ENCODE measurements around the gene CFAP157.

DNA sequence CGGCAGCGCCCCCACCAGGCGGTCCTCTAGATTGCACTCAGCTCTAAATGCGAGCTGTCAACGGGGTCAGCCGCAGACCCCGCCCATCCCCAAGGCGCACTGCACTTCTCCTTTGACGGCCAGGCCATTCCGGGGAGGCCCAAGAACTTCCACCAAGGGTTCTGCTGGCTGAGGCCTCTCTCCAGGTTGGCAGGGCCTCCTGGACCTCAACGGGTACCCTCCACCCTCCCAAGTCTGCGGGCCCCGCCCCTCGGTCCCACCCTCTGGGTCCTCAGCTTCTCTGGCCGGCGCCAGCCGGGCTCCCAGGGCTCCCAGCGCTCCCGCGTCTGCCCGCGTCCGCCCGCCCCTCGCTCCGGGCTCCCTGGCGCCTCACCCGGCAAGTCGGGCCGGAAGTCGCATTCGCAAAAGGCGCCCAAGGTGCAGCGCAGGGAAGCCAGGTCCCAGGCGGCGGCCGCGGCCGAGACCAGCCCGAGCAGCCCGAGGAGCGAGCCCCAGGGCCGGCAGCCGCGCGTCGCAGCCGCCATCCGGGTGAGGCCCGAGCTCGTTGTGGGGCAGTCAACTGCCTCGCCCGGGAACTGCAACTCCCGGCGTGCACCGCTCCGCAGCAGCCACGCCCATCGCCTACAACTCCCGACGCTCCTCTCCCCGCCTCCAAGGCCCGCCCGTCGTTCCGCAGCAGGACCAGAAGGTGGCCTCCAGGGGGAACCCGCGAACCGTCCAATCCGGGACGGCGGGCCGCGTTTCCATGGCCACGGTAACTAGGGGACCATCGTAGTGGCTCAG, 28.1 kb downstream of the CFAP157 start, which contains the start of gene TOR2A:
- TF ChIP-seq POLR2A (IDR thresholded peaks at IDR 0.05), result peak; percentile 88 to 94
- TF ChIP-seq, protein P1, sequence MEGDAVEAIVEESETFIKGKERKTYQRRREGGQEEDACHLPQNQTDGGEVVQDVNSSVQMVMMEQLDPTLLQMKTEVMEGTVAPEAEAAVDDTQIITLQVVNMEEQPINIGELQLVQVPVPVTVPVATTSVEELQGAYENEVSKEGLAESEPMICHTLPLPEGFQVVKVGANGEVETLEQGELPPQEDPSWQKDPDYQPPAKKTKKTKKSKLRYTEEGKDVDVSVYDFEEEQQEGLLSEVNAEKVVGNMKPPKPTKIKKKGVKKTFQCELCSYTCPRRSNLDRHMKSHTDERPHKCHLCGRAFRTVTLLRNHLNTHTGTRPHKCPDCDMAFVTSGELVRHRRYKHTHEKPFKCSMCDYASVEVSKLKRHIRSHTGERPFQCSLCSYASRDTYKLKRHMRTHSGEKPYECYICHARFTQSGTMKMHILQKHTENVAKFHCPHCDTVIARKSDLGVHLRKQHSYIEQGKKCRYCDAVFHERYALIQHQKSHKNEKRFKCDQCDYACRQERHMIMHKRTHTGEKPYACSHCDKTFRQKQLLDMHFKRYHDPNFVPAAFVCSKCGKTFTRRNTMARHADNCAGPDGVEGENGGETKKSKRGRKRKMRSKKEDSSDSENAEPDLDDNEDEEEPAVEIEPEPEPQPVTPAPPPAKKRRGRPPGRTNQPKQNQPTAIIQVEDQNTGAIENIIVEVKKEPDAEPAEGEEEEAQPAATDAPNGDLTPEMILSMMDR (IDR thresholded peaks at IDR 0.05), result peak; percentile 92 to 99 (median 98)
